GM10248 (cell line): ENCODE data around the gene KCNJ12.
"Not testable (repeated sequence)": the region's sequence is repeated elsewhere in the genome, so short reads cannot be mapped to it uniquely, and the experiment has no call there.

ENCODE experiments used
- CTCF ChIA-PET: fragments of 300-600 bp; sonication (Branson Sonifier 250); formaldehyde crosslinking; extraction: SDS; loops from one replicate; lab custom pipeline; 2021; ENCODE audit warnings: antibody characterized with exemption; lab: Yijun Ruan, JAX
- POLR2A ChIA-PET: fragments of 350-650 bp; sonication (Branson Sonifier 250); formaldehyde crosslinking; extraction: SDS; loops from one replicate; lab custom pipeline; 2020; ENCODE audit warnings: antibody characterized with exemption; lab: Yijun Ruan, JAX
- DNase-seq: peaks from one replicate; pipeline ENCODE4 v3.0.0; 2012; ENCODE audit errors: extremely low spot score
- TF ChIP-seq, protein P1 (sequence below): IDR thresholded peaks from 2 replicates; pipeline ENCODE4 v1.5.1; 2012; ENCODE audit warnings: mild to moderate bottlenecking, low read depth; ENCODE audit errors: extremely low read depth, missing control alignments, control extremely low read depth

The KCNJ12 gene

GRCh38 chr17:21376081-21376758 lies at the start of gene KCNJ12:
Gene KCNJ12, plus strand, starts transcription at chr17:21376357. Its CDS starts 38,986 bp downstream, at chr17:21415343.
- TF ChIP-seq, protein P1, sequence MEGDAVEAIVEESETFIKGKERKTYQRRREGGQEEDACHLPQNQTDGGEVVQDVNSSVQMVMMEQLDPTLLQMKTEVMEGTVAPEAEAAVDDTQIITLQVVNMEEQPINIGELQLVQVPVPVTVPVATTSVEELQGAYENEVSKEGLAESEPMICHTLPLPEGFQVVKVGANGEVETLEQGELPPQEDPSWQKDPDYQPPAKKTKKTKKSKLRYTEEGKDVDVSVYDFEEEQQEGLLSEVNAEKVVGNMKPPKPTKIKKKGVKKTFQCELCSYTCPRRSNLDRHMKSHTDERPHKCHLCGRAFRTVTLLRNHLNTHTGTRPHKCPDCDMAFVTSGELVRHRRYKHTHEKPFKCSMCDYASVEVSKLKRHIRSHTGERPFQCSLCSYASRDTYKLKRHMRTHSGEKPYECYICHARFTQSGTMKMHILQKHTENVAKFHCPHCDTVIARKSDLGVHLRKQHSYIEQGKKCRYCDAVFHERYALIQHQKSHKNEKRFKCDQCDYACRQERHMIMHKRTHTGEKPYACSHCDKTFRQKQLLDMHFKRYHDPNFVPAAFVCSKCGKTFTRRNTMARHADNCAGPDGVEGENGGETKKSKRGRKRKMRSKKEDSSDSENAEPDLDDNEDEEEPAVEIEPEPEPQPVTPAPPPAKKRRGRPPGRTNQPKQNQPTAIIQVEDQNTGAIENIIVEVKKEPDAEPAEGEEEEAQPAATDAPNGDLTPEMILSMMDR: no peak
- ChIA-PET POLR2A (no interaction called here), CTCF (interaction anchor here (1.3 to 1.9 kb wide), 2 partner anchors 8 to 97 kb away, joined by 5 to 6 read pairs; no protein-coding TSS in a partner anchor)
- no peak for DNase-seq

DNA sequence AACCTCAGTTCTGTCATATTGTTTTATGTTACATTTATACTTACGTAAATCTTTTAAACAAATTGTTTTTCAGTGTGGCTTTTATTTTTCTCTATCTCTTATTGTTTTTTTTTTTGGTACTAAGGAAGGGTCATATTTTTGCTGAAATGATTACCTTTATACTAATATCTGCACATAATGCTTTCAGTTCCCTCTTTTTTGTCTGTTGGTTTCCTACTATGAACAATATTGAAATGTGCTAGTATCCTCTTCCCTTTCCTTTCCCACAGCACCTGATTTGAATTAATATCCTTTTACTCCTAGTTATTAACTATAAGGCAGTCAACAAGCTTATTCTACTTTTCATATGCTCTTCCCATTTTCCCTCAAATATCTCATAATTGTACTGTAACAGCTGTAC lies 48.2 kb upstream of the KCNJ12 start:
- POLR2A ChIA-PET, DNase-seq, CTCF ChIA-PET: not testable (repeated sequence)

DNA sequence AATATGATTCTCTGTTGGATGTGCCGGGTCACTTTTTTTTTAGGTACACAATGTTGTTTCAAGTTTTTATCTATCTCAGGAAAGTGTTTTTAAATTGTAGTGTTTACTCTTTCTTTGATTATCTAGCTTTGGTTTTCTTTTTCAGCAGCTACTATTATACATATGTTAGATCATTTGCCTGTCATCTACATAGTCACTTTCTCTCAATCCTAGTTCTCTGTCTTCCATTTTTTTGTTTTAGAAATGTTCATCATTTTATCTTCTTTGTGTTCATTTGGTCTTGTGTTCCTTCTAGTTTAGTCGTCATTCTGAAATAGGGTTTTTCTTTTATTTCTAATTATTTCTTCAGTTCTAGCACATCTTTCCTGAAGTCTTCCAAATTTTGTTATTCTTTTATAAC lies 47.4 kb upstream of the KCNJ12 start:
- POLR2A ChIA-PET, DNase-seq, CTCF ChIA-PET: not testable (repeated sequence)

GRCh38 chr17:21330436-21331160 lies 45.6 kb upstream of the KCNJ12 start:
- DNase-seq: no peak
- CTCF ChIA-PET: no interaction called here
- TF ChIP-seq, protein P1: no peak
- POLR2A ChIA-PET: no interaction called here

DNA sequence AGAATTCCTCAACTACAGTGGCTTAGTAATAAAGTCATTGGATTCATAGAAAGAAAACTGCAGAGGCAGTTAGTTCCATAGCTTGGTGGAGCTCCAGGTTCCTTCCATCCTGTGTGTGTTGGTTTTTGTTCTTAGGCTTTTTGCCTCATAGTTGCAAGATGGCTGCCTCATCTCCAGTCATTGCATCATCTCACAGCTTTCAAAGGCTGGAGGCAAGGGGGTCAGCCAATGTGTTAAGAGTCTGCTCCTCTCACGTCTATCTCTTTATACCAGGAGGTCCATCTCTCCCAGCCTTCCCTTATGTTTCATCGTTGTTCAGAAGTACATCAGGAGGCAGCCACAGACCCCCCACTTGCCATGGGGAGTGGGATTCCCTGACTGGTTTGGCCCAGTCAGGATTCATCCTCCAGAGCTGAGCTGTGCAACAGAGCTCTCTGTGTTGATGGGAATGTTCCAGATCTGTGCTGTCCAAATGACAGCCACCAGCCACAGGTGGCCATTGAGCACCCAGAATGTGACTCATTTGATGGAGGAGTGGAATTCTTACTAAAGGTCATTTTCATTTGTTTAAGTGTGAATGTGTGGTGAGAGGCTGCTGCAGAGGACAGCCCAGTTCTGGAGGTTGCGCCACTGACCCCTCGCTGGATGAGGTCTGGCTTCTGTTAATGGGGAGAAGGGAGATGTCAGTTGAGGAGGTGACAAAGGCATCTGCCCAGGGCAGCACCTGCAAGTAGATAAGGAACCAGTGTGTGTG lies 39.4 kb upstream of the KCNJ12 start:
- CTCF ChIA-PET, DNase-seq: not testable (repeated sequence)

GRCh38 chr17:21337981-21338625 lies 38.1 kb upstream of the KCNJ12 start:
- CTCF ChIA-PET: not testable (repeated sequence)

More for the DNA sequence above, 39.4 kb upstream of the KCNJ12 start:
- POLR2A ChIA-PET: not testable (repeated sequence)

DNA sequence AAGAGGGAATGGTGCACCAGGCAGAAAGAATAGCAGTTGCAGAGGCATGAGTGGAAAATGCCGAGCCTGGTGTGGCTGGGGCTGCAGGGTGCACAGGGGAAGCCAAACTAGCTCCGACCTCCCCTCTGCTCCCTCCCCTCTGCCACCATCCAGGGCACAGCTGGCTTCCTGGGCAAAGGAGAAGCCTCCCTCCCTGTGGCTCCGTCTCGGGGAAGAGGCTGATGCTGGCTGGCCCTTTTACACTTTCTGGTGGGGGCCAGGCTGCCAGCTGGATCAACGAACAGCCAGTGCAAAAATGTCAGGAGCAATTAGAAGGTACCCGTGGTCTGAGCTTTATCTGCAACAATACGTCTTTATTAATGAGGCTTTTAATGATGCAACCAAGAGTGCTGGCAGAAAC lies 37.1 kb upstream of the KCNJ12 start:
- ChIA-PET CTCF (no interaction called here), POLR2A (no interaction called here)
- DNase-seq: no peak
- TF ChIP-seq, protein P1: no peak

More at GRCh38 chr17:21337981-21338625, 38.1 kb upstream of the KCNJ12 start:
- POLR2A ChIA-PET, DNase-seq: not testable (repeated sequence)

DNA sequence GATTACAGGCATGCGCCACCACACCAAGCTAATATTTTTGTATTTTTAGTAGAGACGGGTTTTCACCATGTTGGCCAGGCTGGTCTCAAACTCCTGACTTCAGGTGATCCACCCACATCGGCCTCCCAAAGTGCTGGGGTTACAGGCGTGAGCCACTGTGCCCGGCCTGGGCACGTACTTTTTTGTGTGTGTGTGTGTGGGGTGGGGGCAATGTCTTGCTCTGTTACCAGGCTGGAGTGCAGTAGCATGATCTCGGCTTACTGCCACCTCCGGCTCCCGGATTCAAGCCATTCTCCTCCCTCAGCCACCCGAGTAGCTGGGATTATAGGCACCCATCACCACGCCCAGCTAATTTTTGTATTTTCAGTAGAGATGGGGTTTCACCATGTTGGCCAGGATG lies 36.6 kb upstream of the KCNJ12 start:
- DNase-seq, CTCF ChIA-PET, POLR2A ChIA-PET: not testable (repeated sequence)

DNA sequence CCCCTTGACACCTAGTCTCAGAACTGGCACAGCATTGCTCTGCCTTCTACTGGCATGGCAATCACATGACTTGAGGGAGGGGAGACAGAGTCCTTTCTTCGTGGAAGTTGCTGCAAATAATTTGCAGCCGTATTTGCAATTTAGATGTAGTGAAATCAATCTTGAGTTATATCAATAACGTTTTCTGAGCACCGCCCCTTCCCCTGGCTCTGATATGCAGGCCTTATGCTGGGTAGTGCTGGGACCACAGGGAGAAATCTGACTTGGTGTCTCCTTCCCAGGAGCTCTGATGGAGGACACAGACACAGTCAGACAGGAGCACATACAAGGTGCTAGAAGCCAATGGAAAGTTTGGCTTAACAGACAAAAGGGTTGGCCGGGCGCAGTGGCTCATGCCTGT lies 35.8 kb upstream of the KCNJ12 start:
- POLR2A ChIA-PET, CTCF ChIA-PET, DNase-seq: not testable (repeated sequence)

- CTCF ChIA-PET: not testable (repeated sequence)
Measured at GRCh38 chr17:21341279-21341678, 34.9 kb upstream of the KCNJ12 start.

DNA sequence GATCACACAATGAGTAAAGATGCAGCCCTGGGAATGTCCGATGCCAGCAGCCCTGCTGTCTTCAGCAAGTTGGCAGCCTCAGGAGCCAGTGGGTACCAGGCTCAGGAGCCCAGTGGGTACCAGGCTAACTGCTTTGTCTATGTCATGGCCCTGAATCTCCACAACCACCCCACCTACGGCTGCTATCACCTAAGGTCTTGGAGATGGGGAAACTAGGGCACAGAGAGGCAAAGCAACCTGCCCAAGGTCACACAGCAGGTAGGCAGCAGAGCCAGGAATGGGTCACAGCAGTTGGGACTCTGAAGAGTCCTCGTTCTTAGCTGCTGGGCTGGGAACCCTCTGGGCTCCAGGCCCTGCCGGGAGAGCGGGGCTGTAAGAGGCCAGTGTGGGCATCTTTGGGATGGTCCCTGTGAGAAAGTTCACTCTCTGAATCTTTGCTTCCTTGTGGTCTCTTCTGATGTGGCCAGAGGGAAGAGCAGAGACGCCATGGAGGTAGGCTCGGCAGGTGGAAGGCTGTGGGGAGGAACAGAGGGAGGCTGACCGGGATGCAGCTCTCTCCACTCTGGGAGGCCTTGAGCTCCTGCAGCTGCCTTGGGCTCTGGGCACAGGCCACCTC lies 34.1 kb upstream of the KCNJ12 start:
- CTCF ChIA-PET, POLR2A ChIA-PET, DNase-seq: not testable (repeated sequence)

More at GRCh38 chr17:21341279-21341678, 34.9 kb upstream of the KCNJ12 start:
- POLR2A ChIA-PET, DNase-seq: not testable (repeated sequence)

GRCh38 chr17:21343061-21343949 lies 32.9 kb upstream of the KCNJ12 start:
- DNase-seq, CTCF ChIA-PET, POLR2A ChIA-PET: not testable (repeated sequence)
